OCI-LY7 (cell line): Measurements from ENCODE around the gene ENOX1. TPM values are rescaled to one million over a fixed set of nuclear protein-coding genes. Genes with fewer than 3 reads are reported as not detected.
A peak's percentile ranks its signal among the peaks of the same experiment; 100 is the strongest.

ENCODE experiments used
- BruUV-seq: library from RNA; stranded (reverse); fragments of 400-500 nt; replicated peaks from 2 replicates; lab custom pipeline; 2021; lab: Mats Ljungman, UMichigan
- CTCF ChIA-PET: fragments of 300-600 bp; sonication (Branson Sonifier 250); formaldehyde crosslinking; loops from one replicate; lab custom pipeline; 2022; ENCODE audit warnings: antibody characterized with exemption; ENCODE audit not compliant: unreplicated experiment; lab: Charles Lee
- POLR2A ChIA-PET: fragments of 300-600 bp; sonication (Branson Sonifier 250); formaldehyde crosslinking; loops from one replicate; lab custom pipeline; 2022; ENCODE audit warnings: antibody characterized with exemption; lab: Charles Lee
- DNase-seq: peaks from one replicate; pipeline ENCODE4 v3.0.0-alpha.2; 2015; ENCODE audit warnings: low spot score
- H2AFZ ChIP-seq: fragments of 200-600 bp; sonication (generic), shearing (Covaris generic); 2 replicates; pipeline ENCODE4 v1.6.1; 2014; ENCODE audit warnings: mild to moderate bottlenecking, antibody characterized with exemption, low read length, moderate library complexity
- H3K27ac ChIP-seq: fragments of 200-600 bp; sonication (generic); 2 replicates; pipeline ENCODE4 v1.5.1; 2014; ENCODE audit warnings: mixed run types, low read depth, mild to moderate bottlenecking, moderate library complexity, low read length, inconsistent platforms; ENCODE audit not compliant: poor library complexity, severe bottlenecking
- H3K36me3 ChIP-seq: fragments of 200-600 bp; sonication (generic); 2 replicates; pipeline ENCODE4 v1.6.1; 2014; ENCODE audit warnings: mild to moderate bottlenecking, antibody characterized with exemption, low read length, moderate library complexity, mixed read lengths; ENCODE audit not compliant: insufficient read depth
- H3K4me1 ChIP-seq: fragments of 200-600 bp; sonication (generic); 2 replicates; pipeline ENCODE4 v1.5.1; 2014; ENCODE audit warnings: mild to moderate bottlenecking, low read length; ENCODE audit not compliant: insufficient read depth, poor library complexity, severe bottlenecking
- H3K4me2 ChIP-seq: fragments of 200-600 bp; sonication (generic); 2 replicates; pipeline ENCODE4 v1.6.1; 2014; ENCODE audit warnings: mild to moderate bottlenecking, low read length
- H3K4me3 ChIP-seq: fragments of 200-600 bp; sonication (generic); 2 replicates; pipeline ENCODE4 v1.5.1; 2014; ENCODE audit warnings: mild to moderate bottlenecking, low read depth, low read length; ENCODE audit not compliant: poor library complexity, severe bottlenecking
- H3K79me2 ChIP-seq: fragments of 200-600 bp; sonication (generic); 2 replicates; pipeline ENCODE4 v1.6.1; 2016; ENCODE audit warnings: low read depth, mild to moderate bottlenecking, low read length, moderate library complexity, mixed read lengths; ENCODE audit not compliant: insufficient read depth
- H3K9me2 ChIP-seq: fragments of 200-600 bp; sonication (generic); 2 replicates; pipeline ENCODE4 v1.6.1; 2016; ENCODE audit warnings: mild to moderate bottlenecking, low read length, mixed read lengths; ENCODE audit not compliant: insufficient read depth
- H3K9me3 ChIP-seq: fragments of 200-600 bp; sonication (generic); 2 replicates; pipeline ENCODE4 v1.6.1; 2014; ENCODE audit warnings: mild to moderate bottlenecking, mixed run types, low read length, mixed read lengths
- H4K20me1 ChIP-seq: fragments of 200-600 bp; sonication (generic); 2 replicates; pipeline ENCODE4 v1.6.1; 2014; ENCODE audit warnings: mild to moderate bottlenecking, antibody characterized with exemption, low read length, moderate library complexity, mixed read lengths; ENCODE audit not compliant: insufficient read depth
- CTCF ChIP-seq: fragments of 200-600 bp; sonication (generic); conservative IDR thresholded peaks from 2 replicates; pipeline ENCODE4 v1.5.1; 2014; ENCODE audit warnings: mild to moderate bottlenecking, antibody characterized with exemption, low read length, moderate library complexity, mixed read lengths
- EZH2phosphoT487 ChIP-seq: fragments of 200-600 bp; sonication (generic); IDR thresholded peaks from 2 replicates; pipeline ENCODE4 v1.6.1; 2018; ENCODE audit warnings: low read depth, borderline replicate concordance, mild to moderate bottlenecking, mixed run types, antibody characterized with exemption, low read length, moderate library complexity, mixed read lengths
- intact Hi-C: fragments of 100-400 bp; cut with micrococcal nuclease; formaldehyde crosslinking; loops from one replicate; pipeline ENCODE4 v1.10.0; 2022; ENCODE audit not compliant: unreplicated experiment
- total RNA-seq, 2 experiments: library from RNA; depleted of rRNA in 1 of 2; stranded (reverse); fragments of >200 nt in 1 of 2; shearing (Covaris generic) in 1 of 2; gene quantifications; 2 replicates each; pipeline ENCODE4 v1.2.3, GENCODE V29; 2014 to 2022

Gene ENOX1
- total RNA-seq, 2 experiments from 2014 or later = 0.03 TPM; not detected in 1

GRCh38 chr13:43304945-43305344 lies 481.8 kb downstream of the ENOX1 start:
- H3K79me2 ChIP-seq = no peaks in the 10 kb centered on the region
- no peaks in the 10 kb centered on the region for H3K36me3 ChIP-seq
- no peaks in the 10 kb centered on the region for H4K20me1 ChIP-seq
- DNase-seq = no peak
- no TSS peak for BruUV-seq
- CTCF ChIA-PET = no interaction called here
- H3K4me2 ChIP-seq = no peak overlapping the region
- no peak overlapping the region for H3K27ac ChIP-seq
- no peaks in the 10 kb centered on the region for H3K9me2 ChIP-seq
- TF ChIP-seq EZH2phosphoT487 (no peak), CTCF (peak; percentile 27; the same call in 1 of the 2 replicates)
- intact Hi-C loops = loop anchor here (5.0 kb wide), 1 partner anchor 63 kb away; no protein-coding TSS in a partner anchor
- POLR2A ChIA-PET = interaction anchor here (1.0 kb wide), 1 partner anchor 55 kb away, joined by 3 read pairs; no protein-coding TSS in a partner anchor
- H2AFZ ChIP-seq = no peak overlapping the region
- peaks cover 16% of the 10 kb centered on the region for H3K4me1 ChIP-seq
- H3K9me3 ChIP-seq = no peaks in the 10 kb centered on the region
- no peak overlapping the region for H3K4me3 ChIP-seq

- CTCF ChIA-PET = no interaction called here
These were observed 482.3 kb downstream of the ENOX1 start for GRCh38 chr13:43304449-43304848.

More at GRCh38 chr13:43304449-43304848, 482.3 kb downstream of the ENOX1 start:
- DNase-seq = no peak
- Histone ChIP-seq H4K20me1 (no peaks in the 10 kb centered on the region), H2AFZ (no peak overlapping the region), H3K79me2 (no peaks in the 10 kb centered on the region), H3K9me3 (no peaks in the 10 kb centered on the region), H3K27ac (no peak overlapping the region), H3K36me3 (no peaks in the 10 kb centered on the region), H3K4me3 (no peak overlapping the region), H3K4me1 (peaks cover 16% of the 10 kb centered on the region), H3K9me2 (no peaks in the 10 kb centered on the region), H3K4me2 (no peak overlapping the region)
- intact Hi-C loops = no loop called here
- POLR2A ChIA-PET = interaction anchor here (1.0 kb wide), 1 partner anchor 55 kb away, joined by 3 read pairs; no protein-coding TSS in a partner anchor
- no TSS peak for BruUV-seq
- TF ChIP-seq CTCF (no peak), EZH2phosphoT487 (no peak)
